ENCODE results near the gene DHRSX.

DHRSX gene

DNA sequence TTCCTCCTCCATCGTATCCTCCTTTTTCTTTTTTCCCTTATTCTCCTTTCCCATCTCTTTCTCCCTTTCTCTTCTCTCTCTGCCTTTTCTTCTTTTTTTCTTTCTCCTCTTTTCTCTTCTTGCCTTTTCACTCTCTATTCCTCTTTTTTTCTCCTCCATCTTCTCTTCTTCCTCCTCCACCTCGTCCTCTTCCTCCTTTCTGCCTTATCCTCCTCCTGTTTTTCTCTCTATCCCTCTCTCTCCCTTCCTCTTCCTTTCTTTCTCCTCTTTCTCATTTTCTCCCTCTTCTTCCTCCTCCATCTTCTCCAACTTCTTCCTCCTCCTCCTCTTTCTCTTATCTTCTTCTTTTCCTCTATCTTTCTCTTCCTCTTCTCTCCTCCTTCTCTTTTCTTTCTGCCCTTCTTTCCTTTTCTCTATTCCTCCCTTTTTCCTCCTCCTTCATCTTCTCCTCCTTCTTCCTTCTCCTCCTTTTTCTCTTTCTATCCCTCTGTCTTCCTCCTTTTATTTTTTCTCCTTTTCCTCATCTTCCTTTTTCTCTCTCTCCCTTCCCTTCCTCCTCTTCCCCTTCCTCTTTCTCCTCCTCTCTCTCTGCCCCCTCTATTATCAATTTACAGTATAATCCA lies 269.1 kb downstream of the DHRSX start:
- Histone ChIP-seq H3K36me3 (ENCODE audit: low read depth) (no peaks in the 10 kb centered on the region), H3K27me3 (ENCODE audit: insufficient read depth, poor library complexity, severe bottlenecking) (no peaks in the 10 kb centered on the region), H3K9me3 (ENCODE audit: severe bottlenecking) (peaks cover 6% of the 10 kb centered on the region), H3K27ac (ENCODE audit: poor library complexity, severe bottlenecking) (no peak overlapping the region), H3K4me3 (ENCODE audit: severe bottlenecking) (no peak overlapping the region), H3K4me1 (ENCODE audit: insufficient read depth, poor library complexity, severe bottlenecking) (no peaks in the 10 kb centered on the region)
- ATAC-seq (ENCODE audit: low read depth) (no peak), DNase-seq (ENCODE audit: low spot score) (no peak)
- TF ChIP-seq, protein P1, sequence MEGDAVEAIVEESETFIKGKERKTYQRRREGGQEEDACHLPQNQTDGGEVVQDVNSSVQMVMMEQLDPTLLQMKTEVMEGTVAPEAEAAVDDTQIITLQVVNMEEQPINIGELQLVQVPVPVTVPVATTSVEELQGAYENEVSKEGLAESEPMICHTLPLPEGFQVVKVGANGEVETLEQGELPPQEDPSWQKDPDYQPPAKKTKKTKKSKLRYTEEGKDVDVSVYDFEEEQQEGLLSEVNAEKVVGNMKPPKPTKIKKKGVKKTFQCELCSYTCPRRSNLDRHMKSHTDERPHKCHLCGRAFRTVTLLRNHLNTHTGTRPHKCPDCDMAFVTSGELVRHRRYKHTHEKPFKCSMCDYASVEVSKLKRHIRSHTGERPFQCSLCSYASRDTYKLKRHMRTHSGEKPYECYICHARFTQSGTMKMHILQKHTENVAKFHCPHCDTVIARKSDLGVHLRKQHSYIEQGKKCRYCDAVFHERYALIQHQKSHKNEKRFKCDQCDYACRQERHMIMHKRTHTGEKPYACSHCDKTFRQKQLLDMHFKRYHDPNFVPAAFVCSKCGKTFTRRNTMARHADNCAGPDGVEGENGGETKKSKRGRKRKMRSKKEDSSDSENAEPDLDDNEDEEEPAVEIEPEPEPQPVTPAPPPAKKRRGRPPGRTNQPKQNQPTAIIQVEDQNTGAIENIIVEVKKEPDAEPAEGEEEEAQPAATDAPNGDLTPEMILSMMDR (IDR thresholded peaks at IDR 0.05; ENCODE audit: poor library complexity, severe bottlenecking) = no peak

DNA sequence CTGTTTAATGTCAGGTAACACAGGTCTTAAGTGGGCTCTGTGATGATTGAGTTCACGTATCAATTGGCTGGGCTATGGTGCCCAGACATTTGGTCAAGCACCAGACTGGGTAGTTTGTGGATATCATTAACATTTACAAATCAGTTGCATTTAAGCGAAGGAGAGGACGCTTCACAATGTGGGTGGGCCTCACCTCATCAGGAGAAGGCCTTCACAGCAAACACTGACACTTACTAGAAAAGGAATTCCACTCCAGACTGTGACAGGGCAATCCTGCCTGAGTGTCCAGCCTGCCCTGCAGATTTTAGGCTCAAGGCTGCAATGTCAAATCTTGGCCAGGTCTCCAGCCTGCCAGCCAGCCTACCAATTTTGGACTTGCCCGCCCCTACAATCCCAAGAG lies 270.3 kb downstream of the DHRSX start:
- Histone ChIP-seq H3K27me3 (ENCODE audit: insufficient read depth, poor library complexity, severe bottlenecking) (no peaks in the 10 kb centered on the region), H3K27ac (ENCODE audit: poor library complexity, severe bottlenecking) (no peak overlapping the region), H3K4me3 (ENCODE audit: severe bottlenecking) (no peak overlapping the region), H3K4me1 (ENCODE audit: insufficient read depth, poor library complexity, severe bottlenecking) (no peaks in the 10 kb centered on the region), H3K36me3 (ENCODE audit: low read depth) (no peaks in the 10 kb centered on the region), H3K9me3 (ENCODE audit: severe bottlenecking) (peaks cover 10% of the 10 kb centered on the region)
- TF ChIP-seq, protein P1 (IDR thresholded peaks at IDR 0.05; ENCODE audit: poor library complexity, severe bottlenecking) = no peak
- ATAC-seq (ENCODE audit: low read depth) = no peak
- no peak for DNase-seq (ENCODE audit: low spot score)

DNA sequence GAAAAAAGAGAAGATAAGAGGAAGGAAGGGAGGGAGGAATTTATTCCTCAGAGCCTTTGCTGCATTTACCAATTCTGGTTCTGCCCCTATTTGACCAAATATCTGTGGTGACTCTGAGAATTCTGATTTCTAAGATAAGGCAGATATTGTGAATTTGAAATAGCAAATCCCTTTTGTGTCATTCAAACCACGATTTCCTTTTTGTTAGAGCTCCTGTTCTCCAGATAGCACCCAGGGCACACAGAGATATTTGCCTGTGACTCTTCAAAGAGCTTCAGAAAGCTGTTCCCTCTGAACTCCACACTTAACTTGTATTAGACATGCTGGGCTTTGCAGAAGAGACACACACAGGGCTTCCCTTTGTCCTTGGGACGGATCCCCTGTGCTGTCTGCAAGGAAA lies 272.2 kb downstream of the DHRSX start:
- no peak for ATAC-seq (ENCODE audit: low read depth)
- H3K9me3 ChIP-seq (ENCODE audit: severe bottlenecking) = peaks cover 13% of the 10 kb centered on the region
- H3K4me3 ChIP-seq (ENCODE audit: severe bottlenecking) = no peak overlapping the region
- H3K36me3 ChIP-seq (ENCODE audit: low read depth) = no peaks in the 10 kb centered on the region
- TF ChIP-seq, protein P1 (IDR thresholded peaks at IDR 0.05; ENCODE audit: poor library complexity, severe bottlenecking) = no peak
- H3K4me1 ChIP-seq (ENCODE audit: insufficient read depth, poor library complexity, severe bottlenecking) = no peaks in the 10 kb centered on the region
- DNase-seq (ENCODE audit: low spot score) = no peak
- no peaks in the 10 kb centered on the region for H3K27me3 ChIP-seq (ENCODE audit: insufficient read depth, poor library complexity, severe bottlenecking)
- no peak overlapping the region for H3K27ac ChIP-seq (ENCODE audit: poor library complexity, severe bottlenecking)

DNA sequence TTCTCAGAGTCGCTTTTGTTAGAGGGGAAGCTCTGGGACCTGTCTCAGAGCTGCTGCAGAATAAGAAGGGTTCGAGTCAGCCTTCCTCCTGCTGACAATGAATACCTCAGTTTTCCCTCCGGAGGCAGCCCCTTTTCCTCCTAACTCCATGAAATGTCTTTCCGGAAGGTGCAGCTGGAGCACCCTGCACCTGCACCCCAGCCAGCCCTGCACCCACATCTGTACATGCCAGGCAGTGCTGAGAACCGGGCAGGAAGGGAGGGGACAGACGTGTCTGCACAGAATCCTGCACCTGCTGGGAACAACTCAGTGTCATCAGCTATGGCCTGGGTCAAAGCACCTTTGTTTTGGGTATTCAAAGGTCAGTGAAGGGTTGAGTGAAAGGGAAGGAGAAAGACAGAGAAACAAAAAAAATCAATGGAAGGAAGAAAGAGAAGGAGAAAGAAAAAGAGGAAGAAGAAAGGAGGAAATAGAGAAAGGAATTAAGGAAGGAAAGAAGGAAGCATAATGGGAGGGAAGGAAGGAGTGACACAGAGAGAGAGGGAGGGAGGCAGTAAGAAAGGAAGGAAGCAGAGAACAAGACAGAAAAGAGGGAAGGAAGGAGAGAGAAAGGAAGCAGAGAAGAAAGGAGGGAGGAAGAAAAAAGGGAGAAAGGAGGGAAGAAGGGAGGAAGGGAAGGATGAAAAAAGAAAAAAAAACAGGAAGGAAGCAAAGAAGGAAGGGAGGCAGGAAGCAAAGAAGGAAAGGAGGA lies 273.7 kb downstream of the DHRSX start:
- Histone ChIP-seq H3K36me3 (ENCODE audit: low read depth) (no peaks in the 10 kb centered on the region), H3K27me3 (ENCODE audit: insufficient read depth, poor library complexity, severe bottlenecking) (no peaks in the 10 kb centered on the region), H3K4me1 (ENCODE audit: insufficient read depth, poor library complexity, severe bottlenecking) (no peaks in the 10 kb centered on the region), H3K4me3 (ENCODE audit: severe bottlenecking) (no peak overlapping the region), H3K27ac (ENCODE audit: poor library complexity, severe bottlenecking) (no peak overlapping the region), H3K9me3 (ENCODE audit: severe bottlenecking) (peaks cover 19% of the 10 kb centered on the region)
- DNase-seq (ENCODE audit: low spot score) = no peak
- ATAC-seq (ENCODE audit: low read depth) = no peak
- TF ChIP-seq, protein P1 (IDR thresholded peaks at IDR 0.05; ENCODE audit: poor library complexity, severe bottlenecking) = no peak

DNA sequence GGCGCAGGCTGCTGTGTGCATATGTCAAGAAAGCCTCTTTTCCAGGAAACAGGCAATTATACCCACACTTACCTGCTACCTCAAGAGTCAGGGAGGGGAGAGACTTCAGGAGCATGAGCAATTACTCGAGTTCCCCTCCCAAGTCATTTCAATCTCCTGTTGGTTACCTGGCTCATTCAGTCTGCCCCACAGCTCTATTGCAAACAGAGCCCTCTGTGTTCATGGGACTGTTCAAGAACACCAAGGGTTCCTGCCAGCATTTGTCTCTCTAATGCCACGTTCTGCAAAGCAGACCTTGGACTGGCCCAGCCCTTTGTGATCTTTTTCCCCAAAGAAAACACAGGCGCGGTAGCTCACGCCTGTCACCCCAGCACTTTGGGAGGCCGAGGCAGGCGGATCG lies 274.6 kb downstream of the DHRSX start:
- ATAC-seq (ENCODE audit: low read depth) (no peak), DNase-seq (ENCODE audit: low spot score) (no peak)
- Histone ChIP-seq H3K36me3 (ENCODE audit: low read depth) (no peaks in the 10 kb centered on the region), H3K27me3 (ENCODE audit: insufficient read depth, poor library complexity, severe bottlenecking) (no peaks in the 10 kb centered on the region), H3K27ac (ENCODE audit: poor library complexity, severe bottlenecking) (no peak overlapping the region), H3K4me3 (ENCODE audit: severe bottlenecking) (no peak overlapping the region), H3K9me3 (ENCODE audit: severe bottlenecking) (peaks cover 17% of the 10 kb centered on the region), H3K4me1 (ENCODE audit: insufficient read depth, poor library complexity, severe bottlenecking) (no peaks in the 10 kb centered on the region)
- TF ChIP-seq, protein P1 (IDR thresholded peaks at IDR 0.05; ENCODE audit: poor library complexity, severe bottlenecking) = no peak

All from RWPE2 (cell line).